ENCODE results near the gene CCND2.

CCND2 gene

DNA sequence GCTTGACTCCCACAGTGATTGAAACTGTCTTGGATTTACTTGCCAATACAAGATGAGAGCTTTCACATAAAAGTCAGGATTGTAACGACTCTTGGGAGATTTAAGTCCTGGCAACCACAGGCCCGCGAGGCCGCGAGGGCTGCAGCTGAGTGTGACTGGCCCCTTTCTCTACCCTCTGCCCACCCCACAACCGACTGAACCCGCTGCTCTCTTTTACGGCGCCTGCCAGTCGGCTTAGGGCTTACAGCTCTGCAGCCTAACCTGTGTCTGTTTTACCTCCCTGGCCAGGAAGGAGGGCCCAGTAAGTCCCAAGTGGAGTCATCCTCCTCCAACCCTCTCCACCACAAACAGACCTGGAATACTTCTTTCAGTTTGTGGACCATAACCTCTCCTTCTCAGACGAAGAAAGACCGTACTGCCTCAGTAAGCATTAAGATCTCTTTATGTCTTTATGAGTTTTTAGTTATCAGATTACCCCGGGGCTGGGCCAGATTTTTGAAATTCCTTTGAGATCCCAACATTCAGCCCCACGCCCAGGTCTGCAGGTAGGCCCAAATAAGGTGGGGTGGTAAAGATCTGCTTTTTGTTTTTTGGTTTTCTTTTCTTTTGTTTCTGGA, 34.9 kb downstream of the CCND2 start:
- no peak overlapping the region for H3K4me3 Mint-ChIP-seq
- H3K36me3 Mint-ChIP-seq = peaks cover 84% of the 10 kb centered on the region
- DNase-seq (ENCODE audit: low spot score in 2 of 2) (no peak), ATAC-seq (peak; percentile 19)
- peaks cover 5% of the 10 kb centered on the region for H3K4me1 Mint-ChIP-seq
- H3K9me3 Mint-ChIP-seq = no peaks in the 10 kb centered on the region
- H3K27ac Mint-ChIP-seq = peak overlapping the region; percentile 83

DNA sequence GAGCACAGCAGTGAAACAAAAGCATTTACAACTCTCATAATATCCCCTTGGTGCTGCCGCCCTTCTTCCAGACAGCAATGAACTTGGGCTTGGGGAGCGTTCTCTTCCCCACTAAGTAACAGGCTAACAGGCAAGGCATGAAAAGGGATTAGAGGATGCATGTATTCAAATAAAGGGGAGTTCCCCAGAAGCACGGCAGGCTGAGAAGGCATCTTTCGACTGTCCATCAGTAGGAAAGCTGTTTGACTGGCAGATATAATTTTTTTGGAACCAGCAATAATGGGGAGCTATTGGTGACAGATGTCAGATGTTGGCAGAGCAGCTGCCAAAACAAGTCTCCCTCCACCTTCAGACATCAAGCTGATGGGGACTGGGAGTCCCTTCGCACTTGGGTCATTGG, 38.2 kb downstream of the CCND2 start:
- no peaks in the 10 kb centered on the region for H3K4me1 Mint-ChIP-seq
- ATAC-seq = no peak
- no peak for DNase-seq (ENCODE audit: low spot score in 2 of 2)
- H3K9me3 Mint-ChIP-seq = no peaks in the 10 kb centered on the region
- H3K4me3 Mint-ChIP-seq = no peak overlapping the region
- no peak overlapping the region for H3K27ac Mint-ChIP-seq
- peaks cover 55% of the 10 kb centered on the region for H3K36me3 Mint-ChIP-seq

DNA sequence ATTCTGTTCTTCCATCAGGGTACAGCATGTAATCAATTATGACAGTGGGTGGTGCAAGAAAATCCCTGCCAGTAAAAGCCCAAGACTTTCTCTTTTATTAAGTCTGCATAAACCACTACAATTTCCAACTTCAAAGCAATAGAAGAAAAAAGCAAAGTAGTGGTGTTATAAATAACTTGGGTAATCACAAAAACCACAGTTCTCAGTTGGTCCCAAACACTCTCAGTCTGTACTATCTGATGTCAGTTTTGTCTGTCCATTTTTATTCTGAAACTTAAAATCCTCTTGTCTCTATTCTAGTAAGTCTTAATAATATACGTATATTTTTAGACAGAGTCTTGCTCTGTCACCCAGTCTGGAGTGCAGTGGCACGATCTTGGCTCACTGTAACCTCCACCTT, 38.7 kb downstream of the CCND2 start:
- no peaks in the 10 kb centered on the region for H3K9me3 Mint-ChIP-seq
- peaks cover 50% of the 10 kb centered on the region for H3K36me3 Mint-ChIP-seq
- ATAC-seq = no peak
- H3K4me1 Mint-ChIP-seq = no peaks in the 10 kb centered on the region
- DNase-seq (ENCODE audit: low spot score in 2 of 2) = no peak
- no peak overlapping the region for H3K4me3 Mint-ChIP-seq
- H3K27ac Mint-ChIP-seq = no peak overlapping the region

DNA sequence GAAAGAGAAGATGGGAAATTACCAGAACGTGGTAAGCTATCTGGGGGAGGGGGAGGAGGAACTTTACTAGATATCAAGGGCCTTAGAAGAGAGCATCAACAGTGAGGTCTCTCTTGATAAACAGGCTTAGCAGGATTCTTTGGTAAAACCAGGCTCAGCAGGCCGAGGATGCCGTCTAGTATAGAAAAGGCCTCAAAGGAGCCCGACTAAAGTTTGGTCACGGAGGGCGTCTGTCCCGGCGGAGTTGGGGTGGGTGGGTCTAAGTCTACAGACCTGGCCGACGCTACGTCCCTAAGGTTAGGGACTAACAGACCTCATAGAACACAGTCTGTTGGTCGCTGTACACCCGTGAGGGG, 46.9 kb downstream of the CCND2 start:
- Mint-ChIP-seq H3K4me1 (peaks cover 37% of the 10 kb centered on the region), H3K36me3 (peaks cover 2% of the 10 kb centered on the region), H3K4me3 (peak overlapping the region; percentile 96), H3K27ac (peak overlapping the region; percentile 96), H3K9me3 (no peaks in the 10 kb centered on the region)
- DNase-seq (ENCODE audit: low spot score in 2 of 2) = no peak
- ATAC-seq = peak; percentile 57

DNA sequence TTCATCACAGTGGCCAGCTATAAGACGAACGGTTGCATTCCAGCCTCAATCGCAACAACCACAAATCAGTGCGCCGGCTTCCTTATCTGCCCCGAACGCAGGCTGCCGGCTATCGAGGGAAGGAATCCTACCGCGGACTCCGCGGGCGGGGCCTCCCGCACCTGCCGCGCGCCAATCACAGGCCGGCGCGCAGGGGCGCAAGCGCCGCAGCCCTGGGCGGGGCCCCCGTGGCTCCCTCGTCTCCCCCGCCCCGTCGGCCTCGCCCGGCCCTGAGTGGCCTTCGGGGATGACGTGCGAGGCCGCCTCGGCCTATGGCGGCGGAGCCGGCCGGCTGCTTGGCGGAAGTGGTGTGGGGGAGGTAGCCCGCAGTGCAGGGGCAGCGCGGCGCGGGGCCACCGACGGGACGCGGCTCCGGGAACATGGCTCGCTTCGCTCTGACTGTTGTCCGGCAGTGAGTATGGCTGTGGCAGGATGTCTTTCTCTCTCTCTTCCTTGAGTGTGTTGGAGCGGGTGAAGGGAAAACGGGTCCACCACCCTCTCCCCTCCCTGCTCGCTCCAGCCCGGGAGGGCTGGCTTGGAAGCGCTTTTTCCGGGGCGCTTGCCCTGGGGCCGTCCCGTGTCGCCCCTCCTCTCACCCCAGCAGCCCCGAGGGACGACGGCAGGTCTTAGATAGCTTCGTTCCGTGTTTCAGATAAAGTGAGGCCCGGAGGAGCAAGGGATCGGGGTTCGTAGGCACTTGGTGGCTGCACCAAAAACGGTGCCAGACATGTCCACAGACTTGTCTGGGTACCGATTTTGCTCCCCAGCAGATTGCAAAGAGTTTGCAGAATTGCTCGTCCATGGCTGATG, 47.5 kb downstream of the CCND2 start, which contains the start of gene TIGAR:
Gene TIGAR (plus strand): TSS at position 361 of the 849 bp plus-strand sequence. CDS start 59 bp downstream, at position 420.
- H3K9me3 Mint-ChIP-seq = no peaks in the 10 kb centered on the region
- H3K36me3 Mint-ChIP-seq = peaks cover 8% of the 10 kb centered on the region
- H3K4me3 Mint-ChIP-seq = peak within 1 kb of the TSS; percentile 96
- ATAC-seq = peak; percentile 98
- DNase-seq (ENCODE audit: low spot score in 2 of 2) = peak; percentile 89 to 95
- peaks cover 37% of the 10 kb centered on the region for H3K4me1 Mint-ChIP-seq
- H3K27ac Mint-ChIP-seq = peak within 1 kb of the TSS; percentile 96

DNA sequence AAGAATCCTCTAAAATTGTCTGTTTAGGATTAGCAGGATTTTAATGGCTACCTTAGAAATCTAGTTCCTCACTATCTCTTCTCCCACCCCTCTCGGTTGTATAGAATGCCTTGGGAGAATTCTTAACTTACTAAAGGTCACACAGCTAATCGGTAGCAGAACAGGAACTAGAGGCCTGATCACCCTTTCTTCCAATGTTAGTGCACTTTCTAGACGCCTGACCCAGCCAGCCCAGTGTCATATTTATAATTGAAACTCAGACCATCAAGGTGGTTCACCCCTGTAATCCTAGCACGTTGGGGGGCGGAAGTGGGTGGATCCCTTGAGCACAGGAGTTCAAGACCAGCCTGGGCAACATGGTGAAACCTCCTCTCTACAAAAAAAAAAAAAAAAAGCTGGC, 49.2 kb downstream of the CCND2 start:
- Mint-ChIP-seq H3K27ac (no peak overlapping the region), H3K9me3 (no peaks in the 10 kb centered on the region), H3K4me3 (peak overlapping the region; percentile 96), H3K36me3 (peaks cover 11% of the 10 kb centered on the region), H3K4me1 (peaks cover 37% of the 10 kb centered on the region)
- DNase-seq (ENCODE audit: low spot score in 2 of 2) (no peak), ATAC-seq (no peak)

All from stimulated activated effector memory CD8-positive, alpha-beta T cell treated with anti-CD3 and anti-CD28 coated beads, Interleukin-12 subunit alpha, Interleukin-12 subunit beta, amount 100 ng/mL, for 72 hours (primary cell).